Renal cortical epithelial cell (primary cell): Measurements from ENCODE around the gene GPR18. TPM values are rescaled to one million over a fixed set of nuclear protein-coding genes. Genes with fewer than 3 reads are reported as not detected.
A peak's percentile ranks its signal among the peaks of the same experiment; 100 is the strongest.
"Not testable (repeated sequence)": the region's sequence is repeated elsewhere in the genome, so short reads cannot be mapped to it uniquely, and the experiment has no call there.

ENCODE experiments used
- DNase-seq: peaks from one replicate; pipeline ENCODE4 v3.0.0-alpha.2; 2011; ENCODE audit warnings: low read depth
- total RNA-seq: library from RNA; depleted of rRNA; stranded (reverse); fragments of >200 nt; gene quantifications from 2 replicates; pipeline ENCODE4 v1.2.3, GENCODE V29; 2014

The GPR18 gene
- total RNA-seq, 1 donor from 2014 or later: not detected

GRCh38 chr13:99266827-99267226 lies 8.6 kb upstream of the GPR18 start:
- DNase-seq: no peak

- DNase-seq: peak; percentile 56
Measured at GRCh38 chr13:99265821-99266426, 7.7 kb upstream of the GPR18 start.

GRCh38 chr13:99265162-99265800 lies 7.1 kb upstream of the GPR18 start:
- DNase-seq: no peak

- DNase-seq: no peak
Measured at GRCh38 chr13:99264051-99264450, 5.9 kb upstream of the GPR18 start.

- DNase-seq: no peak
Measured at GRCh38 chr13:99263126-99263785, 5.1 kb upstream of the GPR18 start.

GRCh38 chr13:99261059-99261458 lies 2.9 kb upstream of the GPR18 start:
- no peak for DNase-seq

GRCh38 chr13:99260216-99260615 lies 2.0 kb upstream of the GPR18 start:
- peak; percentile 25 for DNase-seq

- DNase-seq: no peak
Measured at GRCh38 chr13:99258946-99259345, 767 bp upstream of the GPR18 start.

GRCh38 chr13:99257291-99257690 lies 888 bp downstream of the GPR18 start:
- DNase-seq: no peak

- DNase-seq: peak; percentile 57
Measured at GRCh38 chr13:99256709-99257108, 1.5 kb downstream of the GPR18 start.

GRCh38 chr13:99256283-99256682 lies 1.9 kb downstream of the GPR18 start:
- DNase-seq: no peak

GRCh38 chr13:99255271-99255670 lies 2.9 kb downstream of the GPR18 start:
- DNase-seq: no peak

- DNase-seq: no peak
Measured at GRCh38 chr13:99254830-99255229, 3.3 kb downstream of the GPR18 start.

- no peak for DNase-seq
Measured at GRCh38 chr13:99251921-99252320, 6.3 kb downstream of the GPR18 start.

- no peak for DNase-seq
Measured at GRCh38 chr13:99250982-99251825, 7.0 kb downstream of the GPR18 start.

GRCh38 chr13:99249606-99250005 lies 8.6 kb downstream of the GPR18 start:
- not testable (repeated sequence) for DNase-seq

GRCh38 chr13:99249178-99249577 lies 9.0 kb downstream of the GPR18 start:
- not testable (repeated sequence) for DNase-seq

GRCh38 chr13:99246100-99246499 lies 12.1 kb downstream of the GPR18 start:
- DNase-seq: no peak

- DNase-seq: no peak
Measured at GRCh38 chr13:99237981-99238662, 20.1 kb downstream of the GPR18 start.

- no peak for DNase-seq
Measured at GRCh38 chr13:99231721-99232120, 26.5 kb downstream of the GPR18 start.

- DNase-seq: no peak
Measured at GRCh38 chr13:99230991-99231390, 27.2 kb downstream of the GPR18 start.

GRCh38 chr13:99230588-99230987 lies 27.6 kb downstream of the GPR18 start:
- not testable (repeated sequence) for DNase-seq
